Upper lobe of right lung (tissue), 1 donor: ENCODE measurements around the gene STK32C. TPM values are rescaled to one million over a fixed set of nuclear protein-coding genes. Genes with fewer than 3 reads are reported as not detected.
A peak's percentile ranks its signal among the peaks of the same experiment; 100 is the strongest.

Experiments used
- ATAC-seq: fragments of 200-7000 bp; cut with Tn5 transposase; one replicate; pipeline ENCODE4 v1.9.1; 2020; ENCODE audit warnings: mild to moderate bottlenecking, moderate library complexity
- DNase-seq: peaks from one replicate; pipeline ENCODE4 v3.0.0-alpha.2; 2020
- H3K27ac ChIP-seq: fragments of 200-600 bp; one replicate; pipeline ENCODE4 v1.8.0; 2022
- H3K27me3 ChIP-seq: fragments of 200-600 bp; one replicate; pipeline ENCODE4 v1.8.0; 2022; ENCODE audit warnings: mild to moderate bottlenecking
- H3K36me3 ChIP-seq: fragments of 200-600 bp; one replicate; pipeline ENCODE4 v1.8.0; 2022
- H3K4me1 ChIP-seq: fragments of 200-600 bp; one replicate; pipeline ENCODE4 v1.8.0; 2022
- H3K4me3 ChIP-seq: fragments of 200-600 bp; one replicate; pipeline ENCODE4 v1.8.0; 2022; ENCODE audit warnings: mild to moderate bottlenecking
- H3K9me3 ChIP-seq: fragments of 200-600 bp; one replicate; pipeline ENCODE4 v1.8.0; 2022
- CTCF ChIP-seq: fragments of 200-600 bp; IDR thresholded peaks from one replicate; pipeline ENCODE4 v1.8.0; 2022; ENCODE audit warnings: antibody characterized with exemption
- intact Hi-C: fragments of 100-400 bp; cut with DNase I; formaldehyde crosslinking; loops from one replicate; pipeline ENCODE4 v1.11.0; 2022
- total RNA-seq: library from RNA; stranded (reverse); fragmentation: NEBNext Ultra II Directional; extraction: Animal tissue kit (Norgen Biotek cat#: 25700); gene quantifications from one replicate; pipeline ENCODE4 v1.2.1, GENCODE V29; 2021
- donor health status: DM: no; HTN: yes; CAD: no; lungs with severe emphysema.

The STK32C gene
- total RNA-seq, 1 donor from 2014 or later: 13.2 TPM

GRCh38 chr10:132266594-132267161 is 41.1 kb downstream of the STK32C start:
- intact Hi-C loops: no loop called here
- Histone ChIP-seq H3K27me3 (no peaks in the 10 kb centered on the region), H3K9me3 (no peaks in the 10 kb centered on the region), H3K27ac (no peak overlapping the region), H3K4me3 (no peak overlapping the region), H3K4me1 (peaks cover 9% of the 10 kb centered on the region), H3K36me3 (no peaks in the 10 kb centered on the region)
- no peak for ATAC-seq
- no peak for DNase-seq
- no peak for TF ChIP-seq CTCF

GRCh38 chr10:132265890-132266496 is 41.8 kb downstream of the STK32C start:
- DNase-seq: no peak
- Histone ChIP-seq H3K4me1 (peaks cover 9% of the 10 kb centered on the region), H3K9me3 (no peaks in the 10 kb centered on the region)

GRCh38 chr10:132264966-132265889 is 42.5 kb downstream of the STK32C start:
- DNase-seq (no peak), ATAC-seq (peak; percentile 15)
- no peak overlapping the region for H3K27ac ChIP-seq
- no peak overlapping the region for H3K4me3 ChIP-seq
- peaks cover 9% of the 10 kb centered on the region for H3K4me1 ChIP-seq
- H3K27me3 ChIP-seq: no peaks in the 10 kb centered on the region
- no peaks in the 10 kb centered on the region for H3K36me3 ChIP-seq
- no peak for TF ChIP-seq CTCF
- no peaks in the 10 kb centered on the region for H3K9me3 ChIP-seq
- intact Hi-C loops: no loop called here

More at GRCh38 chr10:132265890-132266496, 41.8 kb downstream of the STK32C start:
- no peak overlapping the region for H3K4me3 ChIP-seq
- no peak for ATAC-seq
- no peaks in the 10 kb centered on the region for H3K36me3 ChIP-seq
- no peaks in the 10 kb centered on the region for H3K27me3 ChIP-seq
- no peak for TF ChIP-seq CTCF
- intact Hi-C loops: no loop called here
- H3K27ac ChIP-seq: no peak overlapping the region

- ATAC-seq: no peak
- no peaks in the 10 kb centered on the region for H3K27me3 ChIP-seq
- H3K36me3 ChIP-seq: no peaks in the 10 kb centered on the region
- H3K27ac ChIP-seq: no peak overlapping the region
- intact Hi-C loops: no loop called here
- DNase-seq: no peak
- H3K4me3 ChIP-seq: no peak overlapping the region
- no peaks in the 10 kb centered on the region for H3K9me3 ChIP-seq
- peaks cover 9% of the 10 kb centered on the region for H3K4me1 ChIP-seq
- TF ChIP-seq CTCF: no peak
Measured at GRCh38 chr10:132264306-132264950, 43.3 kb downstream of the STK32C start.

- no peak for DNase-seq
- peaks cover 9% of the 10 kb centered on the region for H3K4me1 ChIP-seq
- no peak for TF ChIP-seq CTCF
- intact Hi-C loops: no loop called here
- ATAC-seq: no peak
- no peaks in the 10 kb centered on the region for H3K27me3 ChIP-seq
- no peaks in the 10 kb centered on the region for H3K36me3 ChIP-seq
- no peak overlapping the region for H3K27ac ChIP-seq
- H3K9me3 ChIP-seq: no peaks in the 10 kb centered on the region
- no peak overlapping the region for H3K4me3 ChIP-seq
Measured at GRCh38 chr10:132263866-132264265, 43.9 kb downstream of the STK32C start.
